Gastroesophageal sphincter (tissue), 3 donors: ENCODE results near the gene DLX3.

Experiments used
- POLR2A ChIP-seq, 2 donors: fragments of 450-650 bp; IDR thresholded peaks; one replicate each; pipeline ENCODE4 v1.6.1; 2017; ENCODE audit warnings: antibody characterized with exemption in 2 of 2, mild to moderate bottlenecking in 2 of 2, moderate library complexity in 1 of 2
- POLR2AphosphoS5 ChIP-seq: sonication (generic); formaldehyde crosslinking; IDR thresholded peaks from one replicate; pipeline ENCODE4 v1.6.1; 2017; ENCODE audit warnings: antibody characterized with exemption
- TF ChIP-seq, protein P1 (sequence below), 4 experiments: fragments of 200-600 bp in 2 of 4; fragments of 450-650 bp in 2 of 4; sonication (generic) in 1 of 4; IDR thresholded peaks; one replicate each; pipeline ENCODE4 v1.5.1; 2017 to 2019; ENCODE audit warnings: antibody characterized with exemption in 4 of 4, mild to moderate bottlenecking in 2 of 4, moderate library complexity in 2 of 4

DNA sequence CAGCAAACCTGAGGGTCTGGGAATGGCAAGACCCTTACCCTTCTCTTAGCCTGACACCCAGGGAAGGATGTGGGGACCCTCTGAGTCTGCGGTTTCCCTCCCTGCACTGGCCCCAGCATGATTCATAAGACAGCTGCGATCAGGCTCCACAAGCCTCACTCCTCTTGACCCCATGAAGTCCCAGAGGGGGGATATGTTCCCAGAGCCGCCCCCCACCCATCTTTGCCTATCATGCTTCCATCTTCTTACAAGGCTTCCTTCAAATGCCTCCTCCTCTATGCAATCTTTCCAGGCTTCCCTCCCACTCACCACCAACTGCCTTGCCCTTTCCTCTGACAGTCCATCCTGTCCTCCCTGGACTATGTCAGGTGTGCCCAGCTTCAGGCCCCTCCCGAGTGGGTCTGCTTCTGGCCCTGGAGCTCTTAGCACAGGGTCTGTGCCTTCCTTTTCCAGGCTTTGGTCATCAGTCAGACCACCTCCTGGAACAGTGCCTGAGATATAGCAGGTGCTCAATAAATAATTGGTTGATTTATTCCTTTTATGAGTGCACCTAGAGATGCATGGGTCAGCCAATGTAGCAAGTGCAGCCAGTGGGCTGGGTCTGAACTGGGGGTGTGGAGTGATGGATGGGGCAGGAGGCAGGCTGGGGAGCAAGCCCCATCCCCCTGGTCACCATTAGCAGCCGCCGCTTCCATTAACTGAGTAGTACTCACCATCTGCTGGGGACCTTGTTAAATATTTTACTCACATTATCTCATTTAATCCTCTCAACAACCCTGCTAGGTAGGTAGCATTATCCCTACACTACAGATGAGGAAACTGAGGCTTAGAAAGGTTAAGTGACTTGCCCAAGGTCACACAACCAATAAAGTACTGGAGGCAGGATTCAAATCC lies 8.4 kb downstream of the DLX3 start:
- TF ChIP-seq, protein P1, sequence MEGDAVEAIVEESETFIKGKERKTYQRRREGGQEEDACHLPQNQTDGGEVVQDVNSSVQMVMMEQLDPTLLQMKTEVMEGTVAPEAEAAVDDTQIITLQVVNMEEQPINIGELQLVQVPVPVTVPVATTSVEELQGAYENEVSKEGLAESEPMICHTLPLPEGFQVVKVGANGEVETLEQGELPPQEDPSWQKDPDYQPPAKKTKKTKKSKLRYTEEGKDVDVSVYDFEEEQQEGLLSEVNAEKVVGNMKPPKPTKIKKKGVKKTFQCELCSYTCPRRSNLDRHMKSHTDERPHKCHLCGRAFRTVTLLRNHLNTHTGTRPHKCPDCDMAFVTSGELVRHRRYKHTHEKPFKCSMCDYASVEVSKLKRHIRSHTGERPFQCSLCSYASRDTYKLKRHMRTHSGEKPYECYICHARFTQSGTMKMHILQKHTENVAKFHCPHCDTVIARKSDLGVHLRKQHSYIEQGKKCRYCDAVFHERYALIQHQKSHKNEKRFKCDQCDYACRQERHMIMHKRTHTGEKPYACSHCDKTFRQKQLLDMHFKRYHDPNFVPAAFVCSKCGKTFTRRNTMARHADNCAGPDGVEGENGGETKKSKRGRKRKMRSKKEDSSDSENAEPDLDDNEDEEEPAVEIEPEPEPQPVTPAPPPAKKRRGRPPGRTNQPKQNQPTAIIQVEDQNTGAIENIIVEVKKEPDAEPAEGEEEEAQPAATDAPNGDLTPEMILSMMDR (IDR thresholded peaks at IDR 0.05), result no peak
- no peak for TF ChIP-seq POLR2A (IDR thresholded peaks at IDR 0.05)
- TF ChIP-seq POLR2AphosphoS5, result no peak
